ENCODE data around the gene AEBP1. TPM values are rescaled to one million over a fixed set of nuclear protein-coding genes. Genes with fewer than 3 reads are reported as not detected.

The AEBP1 gene
- total RNA-seq, 1 experiment from 2014 or later, result not detected

DNA sequence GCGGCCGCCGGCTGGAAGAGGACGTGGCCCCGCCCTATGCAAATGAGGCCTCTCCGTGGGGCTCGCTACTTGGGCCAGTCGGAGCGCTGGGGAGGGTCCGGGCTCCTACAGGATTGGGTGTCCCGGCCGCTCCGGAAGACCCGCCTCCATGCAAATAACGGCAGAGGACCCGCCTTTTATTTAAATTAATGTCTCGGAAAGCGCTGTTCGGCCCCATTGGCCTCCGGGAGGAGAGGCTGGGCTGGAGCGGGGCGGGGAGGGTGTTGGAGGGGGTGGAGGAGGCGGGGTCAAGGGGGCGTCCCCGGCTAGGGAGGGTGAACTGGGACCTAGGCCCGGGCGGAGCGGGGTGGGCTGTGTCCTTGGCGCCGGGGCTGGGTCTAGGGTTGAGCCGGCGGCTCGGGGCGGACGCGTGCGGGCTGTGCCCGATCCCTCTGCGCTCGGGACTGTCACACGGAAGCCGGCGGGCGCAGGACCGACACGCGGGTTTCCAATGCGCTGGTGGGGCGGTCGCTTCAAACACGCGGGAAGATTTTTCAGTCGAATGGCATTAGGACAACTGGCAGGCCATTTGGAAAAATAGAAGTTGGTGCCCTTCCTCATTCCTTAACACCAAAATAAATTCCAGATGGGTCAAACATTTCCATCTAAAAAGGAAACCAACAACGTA lies 21.5 kb upstream of the AEBP1 start:
- peak; percentile 99 for DNase-seq (ENCODE audit: extremely low read depth, low read depth)

DNA sequence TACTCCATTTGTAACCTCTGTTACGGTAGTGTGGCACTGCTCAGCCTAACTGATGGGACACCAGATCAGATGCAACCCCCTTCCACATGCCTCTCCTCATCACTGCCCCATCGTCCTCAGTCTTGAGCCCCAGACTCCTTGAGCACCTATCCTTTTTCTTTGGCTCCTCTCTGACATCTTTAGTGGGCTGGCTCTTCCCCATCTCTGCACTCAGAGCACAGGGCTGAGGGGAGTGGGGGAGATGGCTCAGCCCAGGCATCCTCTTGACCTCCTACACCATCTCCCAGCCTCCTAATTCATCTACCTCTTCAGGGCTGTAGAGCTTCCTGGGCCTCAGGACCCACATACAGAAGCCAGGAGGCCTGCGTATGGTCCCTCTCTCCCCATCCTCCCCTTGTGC lies 20.3 kb upstream of the AEBP1 start:
- no peak for DNase-seq (ENCODE audit: extremely low read depth, low read depth)

DNA sequence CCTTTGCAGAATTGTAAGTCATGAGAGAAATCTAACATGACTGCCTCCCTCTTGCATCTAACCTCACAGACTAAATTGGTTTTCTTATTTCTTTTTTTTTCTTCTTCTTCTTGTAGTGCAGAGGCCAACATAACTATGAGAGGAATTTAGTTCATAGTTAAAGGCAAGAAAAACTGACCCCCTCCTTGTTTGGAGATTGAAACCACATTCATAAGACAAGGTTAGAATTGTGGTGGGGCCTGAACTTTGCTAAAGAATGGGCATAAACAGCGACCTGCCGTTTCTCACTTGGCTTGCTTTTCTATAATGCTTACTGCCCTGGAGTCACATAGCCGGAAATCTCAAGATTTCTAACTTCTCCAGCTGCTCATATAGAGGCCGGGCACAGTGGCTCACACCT lies 19.4 kb upstream of the AEBP1 start:
- no peak for DNase-seq (ENCODE audit: extremely low read depth, low read depth)

DNA sequence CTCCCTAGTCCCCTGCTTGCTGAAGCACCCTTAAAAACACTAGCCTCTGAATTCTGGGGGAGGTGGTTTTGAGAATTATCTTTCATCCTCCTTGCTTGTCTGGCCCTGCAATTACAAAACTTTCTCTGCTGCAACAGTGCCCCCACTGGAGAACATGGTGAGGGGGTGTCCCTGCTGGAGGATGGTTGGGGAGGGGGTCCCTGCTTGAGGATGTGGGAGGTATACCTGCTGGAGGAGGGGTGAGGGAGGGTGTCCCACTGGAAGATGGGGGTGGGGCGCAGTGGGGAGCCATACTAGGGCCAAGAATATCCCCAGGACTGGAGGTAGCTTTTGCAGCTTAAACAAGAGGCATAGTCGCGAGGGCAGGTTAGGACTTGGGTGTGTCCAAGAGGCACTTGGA lies 18.6 kb upstream of the AEBP1 start:
- DNase-seq (ENCODE audit: extremely low read depth, low read depth), result no peak

DNA sequence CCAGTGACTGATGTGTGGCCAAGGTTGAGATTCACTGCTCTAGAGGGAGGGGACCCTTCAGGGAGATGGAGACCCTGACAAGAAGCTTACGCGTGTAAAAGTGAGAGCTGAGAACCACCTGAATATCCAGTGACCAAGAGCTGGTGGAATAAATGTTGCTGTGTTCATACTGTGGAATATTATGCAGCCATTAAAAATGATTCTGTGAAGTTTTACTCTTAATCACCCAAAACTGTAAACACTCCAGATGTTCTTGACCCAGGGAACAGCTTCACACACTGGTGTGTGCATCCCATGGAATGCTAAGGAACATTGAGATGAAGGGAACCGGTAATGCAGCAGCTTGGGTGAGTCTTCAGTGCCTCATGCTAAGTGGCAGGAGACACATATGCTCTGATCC lies 17.5 kb upstream of the AEBP1 start:
- DNase-seq (ENCODE audit: extremely low read depth, low read depth), result no peak

DNA sequence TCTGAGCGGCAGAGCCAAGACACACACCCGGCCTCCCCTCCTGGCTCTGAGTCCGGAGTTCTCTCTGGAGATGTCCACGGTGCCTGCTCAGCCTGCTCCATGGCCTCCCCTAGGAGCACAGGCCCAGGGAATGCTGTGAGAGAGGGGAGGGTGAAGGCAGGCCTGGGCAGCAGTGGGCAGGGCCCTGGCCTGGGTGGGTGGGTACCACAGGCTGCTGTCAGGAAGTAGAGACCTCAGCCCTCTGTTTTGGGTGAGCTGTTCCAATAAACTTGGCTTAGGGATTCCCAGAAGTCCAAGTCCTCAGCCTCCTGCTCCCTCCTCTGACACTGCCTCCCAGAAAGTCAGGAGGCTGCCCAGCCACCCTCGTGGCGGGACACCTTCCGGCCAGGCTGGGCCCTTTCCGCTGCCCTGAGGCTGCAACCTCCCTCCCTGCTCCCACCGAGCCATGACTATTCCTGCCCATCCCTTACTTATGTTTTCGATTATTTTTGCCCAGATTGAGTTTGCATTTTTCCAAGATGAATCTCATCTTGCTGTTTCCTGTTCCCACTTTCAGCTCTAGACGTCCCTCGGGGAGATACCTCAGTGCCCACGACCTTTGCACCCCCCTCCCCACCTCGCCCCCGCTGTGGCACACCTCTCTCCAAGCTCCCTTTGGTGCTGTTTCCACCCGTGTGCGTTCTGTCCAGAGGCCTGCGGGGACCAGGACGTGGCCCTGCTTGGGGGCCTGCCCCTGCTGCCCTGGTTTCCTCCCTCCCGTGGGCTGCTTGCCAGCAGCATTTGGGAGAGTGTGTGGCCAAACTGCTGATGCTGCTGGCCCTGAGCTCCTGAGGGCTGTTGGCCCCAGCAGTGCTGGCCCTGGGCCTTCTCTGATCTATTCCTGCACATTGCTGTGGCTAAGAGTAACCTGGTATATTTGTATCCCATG lies 16.0 kb upstream of the AEBP1 start:
- no peak for DNase-seq (ENCODE audit: extremely low read depth, low read depth)

DNA sequence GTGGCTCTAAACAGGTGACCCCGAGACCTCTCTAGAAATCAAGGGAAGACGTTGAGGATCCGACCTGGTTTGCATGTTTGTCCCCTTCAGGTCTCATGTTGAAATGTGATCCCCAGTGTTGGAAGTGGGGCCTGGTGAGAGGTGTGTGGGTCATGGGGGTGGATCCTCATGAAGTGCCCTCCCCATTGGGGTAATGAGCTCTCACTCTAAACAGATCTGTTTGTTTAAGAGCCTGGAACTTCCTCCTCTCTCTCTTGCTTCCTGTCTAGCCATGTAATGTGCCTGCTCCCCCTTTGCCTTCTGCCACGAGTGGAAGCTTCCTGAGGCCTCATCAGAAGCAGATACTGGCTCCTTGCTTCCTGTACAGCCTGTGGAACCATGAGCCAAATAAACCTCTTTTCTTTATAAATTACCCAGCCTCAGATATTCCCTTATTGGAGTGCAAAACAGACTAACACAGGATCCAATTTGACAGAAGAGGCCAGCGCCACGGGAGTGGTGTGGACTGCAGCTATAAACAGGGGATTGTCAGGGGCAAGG lies 11.0 kb upstream of the AEBP1 start:
- no peak for DNase-seq (ENCODE audit: extremely low read depth, low read depth)

DNA sequence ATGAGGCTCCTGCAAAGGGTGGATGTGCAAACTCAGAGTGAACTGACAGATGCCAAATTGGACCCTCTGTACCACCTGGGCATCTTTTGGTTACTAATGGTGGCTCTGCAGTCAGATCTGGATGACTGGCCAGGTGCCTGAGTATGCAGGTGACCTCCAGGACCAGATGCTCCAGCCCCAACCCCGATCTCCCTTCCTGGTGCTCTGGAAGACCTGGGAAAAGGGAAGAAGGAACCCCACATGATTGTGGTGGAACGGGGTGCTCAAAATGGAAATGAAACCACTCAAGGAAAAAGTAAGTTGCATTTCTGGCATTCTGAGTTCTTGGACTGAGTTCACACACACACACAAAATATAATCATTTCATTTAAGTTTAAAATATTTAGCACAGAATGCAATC lies 9.8 kb upstream of the AEBP1 start:
- no peak for DNase-seq (ENCODE audit: extremely low read depth, low read depth)

DNA sequence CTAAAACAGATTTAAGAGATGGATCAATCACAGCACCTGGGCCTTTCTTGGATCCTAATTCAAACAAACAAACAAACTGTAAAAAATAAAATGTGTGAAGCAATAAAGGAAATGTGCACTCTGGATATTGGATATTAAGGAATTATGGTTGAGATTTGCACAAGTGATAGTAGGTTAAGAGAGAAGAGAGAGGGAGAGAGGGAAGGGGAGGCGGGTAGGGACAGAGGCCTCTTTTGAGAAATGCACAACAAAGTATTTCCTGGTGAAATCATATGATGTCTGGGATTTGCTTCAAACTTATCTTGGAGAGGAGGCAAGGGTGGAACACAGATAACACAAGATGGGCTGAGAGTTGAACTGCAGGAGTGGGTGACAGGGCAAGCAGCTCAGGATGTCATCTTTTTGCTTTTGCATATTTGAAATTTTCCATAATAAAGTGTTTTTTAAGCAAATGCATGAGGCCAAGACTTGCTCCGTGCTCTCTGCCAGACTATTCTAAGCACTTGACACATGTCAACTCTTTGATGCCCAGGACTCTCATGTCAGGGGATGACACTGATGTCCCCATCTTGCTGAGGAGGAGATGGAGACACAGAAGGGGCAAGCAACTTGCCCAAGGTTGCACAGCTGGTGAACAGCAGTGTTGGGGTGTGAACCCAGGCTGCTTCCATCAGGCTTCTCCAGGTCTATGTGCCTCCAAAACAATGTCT lies 9.1 kb upstream of the AEBP1 start:
- DNase-seq (ENCODE audit: extremely low read depth, low read depth), result no peak

DNA sequence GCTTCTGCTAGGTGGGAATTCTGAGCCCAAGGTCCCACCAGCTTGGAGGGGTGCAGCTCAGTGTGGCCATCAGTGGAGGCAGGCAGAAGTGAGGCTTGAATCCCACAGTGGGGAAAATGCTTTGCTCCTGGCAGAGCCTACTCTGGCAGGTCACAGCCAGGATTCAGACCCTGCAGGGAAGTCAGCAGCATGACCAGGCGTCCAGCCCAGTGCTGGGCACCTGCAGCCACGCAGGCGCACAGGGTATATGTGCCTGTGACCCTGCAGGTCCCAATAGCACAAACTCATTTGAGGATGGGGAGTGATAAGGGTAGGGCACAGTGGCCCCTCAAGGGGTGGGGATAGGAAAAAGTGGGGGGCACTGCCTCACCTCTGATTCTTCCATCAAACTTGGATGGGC lies 8.4 kb upstream of the AEBP1 start:
- no peak for DNase-seq (ENCODE audit: extremely low read depth, low read depth)

DNA sequence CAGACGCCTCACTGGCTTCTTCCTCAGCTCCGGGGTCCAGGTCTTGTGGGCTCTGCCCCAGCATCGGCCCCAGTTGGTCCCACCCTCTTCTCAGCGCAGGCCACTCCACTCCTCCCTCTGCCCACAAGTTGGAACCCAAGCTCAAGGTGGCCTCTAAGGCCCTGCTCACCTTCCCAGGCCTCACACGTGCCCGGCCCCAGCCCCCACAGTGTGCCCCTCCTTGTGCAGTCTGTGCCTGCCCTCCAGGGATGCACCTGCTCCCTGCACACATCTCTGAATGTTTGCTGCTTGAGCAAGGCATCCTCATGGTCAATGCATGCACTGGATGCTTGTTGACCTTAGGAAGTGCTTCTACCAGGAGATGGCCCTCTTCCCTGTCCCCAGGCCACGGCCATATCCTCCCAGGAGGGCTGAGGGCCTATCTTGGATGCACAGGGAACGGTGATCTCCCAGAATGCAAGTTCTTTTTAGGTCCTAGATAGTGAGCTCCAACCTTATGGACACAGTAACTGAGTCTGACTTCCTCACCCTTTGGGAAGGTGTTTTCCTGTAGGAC lies 7.7 kb upstream of the AEBP1 start:
- no peak for DNase-seq (ENCODE audit: extremely low read depth, low read depth)

DNA sequence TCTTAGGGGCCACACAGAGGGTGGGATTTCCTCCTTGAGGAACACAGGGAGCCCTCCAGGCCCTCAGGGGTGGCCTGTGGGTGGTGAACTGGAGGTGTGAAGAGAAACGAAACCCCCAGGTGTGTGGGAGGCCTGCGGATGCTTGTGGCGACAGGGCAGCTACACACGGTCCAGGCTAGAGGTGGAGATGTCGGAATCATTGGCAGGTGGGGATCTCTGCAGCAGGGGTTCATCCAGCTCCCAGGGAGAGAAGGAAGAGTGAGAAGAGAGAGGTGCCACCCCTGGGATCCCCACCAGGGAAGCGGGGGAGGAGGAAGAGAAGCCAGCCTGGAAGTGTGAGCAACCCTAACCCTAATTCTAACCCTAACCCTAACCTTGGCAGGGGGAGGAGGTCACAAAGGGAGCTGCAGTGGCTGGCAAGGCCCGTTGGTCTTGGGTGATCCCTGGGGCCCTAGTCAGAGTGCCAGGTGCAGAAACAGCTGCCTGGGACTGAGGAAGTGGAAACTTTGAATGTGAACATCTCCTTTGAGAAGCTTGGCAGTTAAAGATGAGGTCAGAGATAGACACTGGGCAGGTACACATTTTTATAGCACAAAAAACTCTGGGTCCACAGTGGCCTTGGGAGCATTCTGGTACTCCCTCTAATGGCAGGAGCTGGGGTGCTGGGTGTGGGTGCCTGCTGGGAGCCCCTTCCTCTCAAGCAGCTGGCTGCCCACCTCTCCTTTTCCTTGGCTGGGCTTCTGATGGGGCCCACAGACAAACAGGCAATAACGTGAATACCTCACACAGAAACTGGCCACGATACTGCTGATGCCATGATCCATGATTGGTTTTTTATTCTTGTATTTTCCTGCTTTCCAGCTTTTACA lies 6.8 kb upstream of the AEBP1 start:
- DNase-seq (ENCODE audit: extremely low read depth, low read depth), result no peak

DNA sequence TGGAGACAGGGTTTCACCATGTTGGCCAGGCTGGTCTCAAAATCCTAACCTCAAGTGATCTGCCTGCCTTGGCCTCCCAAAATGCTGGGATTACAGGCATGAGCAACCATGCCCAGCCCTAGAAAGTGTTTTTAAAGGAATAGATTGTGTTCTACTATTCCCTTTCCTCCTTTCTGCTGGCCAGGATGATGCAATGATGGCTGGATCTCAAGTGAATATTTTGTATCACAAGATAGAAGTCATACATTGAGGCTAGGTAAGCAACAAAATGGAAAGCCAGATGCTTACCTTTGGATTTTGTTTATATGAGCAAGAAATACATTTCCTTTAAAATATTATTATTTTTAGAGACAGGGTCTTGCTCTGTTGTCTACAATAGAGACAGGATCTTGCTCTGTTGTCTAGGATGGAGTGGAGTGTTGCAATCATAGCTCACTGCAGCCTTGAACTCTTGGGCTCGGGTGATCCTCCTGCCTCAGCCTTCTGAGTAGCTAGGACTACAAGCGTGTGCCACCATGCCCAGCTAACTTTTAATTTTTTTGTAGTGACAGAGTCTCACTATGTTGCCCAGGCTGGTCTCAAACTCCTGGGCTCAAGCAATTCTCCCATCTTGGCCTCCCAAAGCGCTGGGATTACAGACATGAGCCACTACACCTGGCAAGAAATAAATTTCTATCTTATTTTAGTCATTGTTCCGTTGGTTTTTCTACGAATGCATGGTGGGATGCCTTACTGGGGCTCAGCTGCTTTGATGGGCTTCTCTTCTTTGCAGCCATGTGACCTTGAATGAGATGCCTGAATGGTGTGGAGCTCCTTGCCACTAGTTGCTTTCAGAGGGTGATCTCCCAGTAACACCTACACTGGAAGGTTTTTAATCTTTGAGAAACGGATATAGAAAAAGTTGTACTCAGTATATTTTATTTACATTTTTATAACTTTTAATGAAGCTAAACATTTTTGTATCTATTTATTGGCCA lies 5.8 kb upstream of the AEBP1 start:
- DNase-seq (ENCODE audit: extremely low read depth, low read depth), result no peak

DNA sequence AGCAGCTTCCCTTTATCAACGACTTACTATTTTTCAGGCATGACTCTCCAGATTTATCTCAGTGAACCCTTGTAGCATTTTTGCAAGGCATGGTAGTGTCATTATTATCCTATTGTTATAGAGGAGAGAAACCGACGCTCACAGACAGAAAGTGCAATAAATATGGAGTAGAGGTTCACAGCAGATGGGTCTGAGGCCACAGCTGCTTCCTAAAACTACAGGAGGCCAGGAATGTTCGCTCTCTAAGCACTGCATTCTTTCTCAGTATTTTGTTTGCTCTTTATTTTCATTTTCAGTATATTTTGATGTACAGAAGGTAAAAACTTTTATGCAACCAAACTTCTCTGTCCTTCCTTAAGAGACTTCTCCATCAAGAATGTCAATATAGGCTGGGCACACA lies 4.5 kb upstream of the AEBP1 start:
- DNase-seq (ENCODE audit: extremely low read depth, low read depth), result no peak

DNA sequence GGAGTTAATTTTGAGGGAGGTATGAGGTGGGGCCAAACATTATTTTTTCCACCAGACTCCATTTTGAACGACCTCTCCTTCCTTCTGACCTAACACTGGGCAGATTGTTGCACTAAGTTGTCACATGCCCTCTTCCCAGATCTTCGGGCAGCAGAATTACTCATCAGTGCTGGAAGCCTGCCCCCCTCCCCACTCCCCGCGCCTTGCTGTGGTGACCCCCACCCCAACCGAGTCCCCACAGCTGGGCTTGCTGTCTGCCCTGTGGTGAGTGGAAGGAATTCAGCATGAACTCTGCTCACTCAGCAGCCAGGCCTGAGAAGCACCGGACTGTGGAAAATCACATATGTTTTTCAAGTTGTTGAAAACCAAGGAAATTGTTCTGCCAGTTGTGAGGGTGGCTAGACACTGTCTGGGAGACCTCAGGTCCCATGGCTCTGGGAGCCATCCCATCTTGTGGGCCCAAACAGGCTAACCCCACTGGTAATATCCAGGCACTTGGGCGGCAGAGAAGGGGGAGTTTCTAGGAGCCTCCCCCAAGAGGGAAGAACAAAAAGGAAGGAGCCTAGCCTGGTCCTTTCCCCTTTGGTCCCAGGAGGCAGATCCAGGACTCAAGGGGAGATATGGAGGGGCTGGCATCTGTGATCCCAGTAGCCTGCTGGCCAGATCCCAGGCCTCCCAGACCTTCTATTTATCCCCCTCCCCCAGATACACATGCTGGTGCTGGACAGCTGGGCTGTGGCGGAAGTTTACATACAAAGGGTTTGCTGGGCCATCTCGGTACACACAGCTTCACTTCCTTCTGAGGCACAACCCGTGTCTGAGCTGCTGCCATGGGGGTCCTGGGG lies 3.5 kb upstream of the AEBP1 start:
- DNase-seq (ENCODE audit: extremely low read depth, low read depth), result no peak

DNA sequence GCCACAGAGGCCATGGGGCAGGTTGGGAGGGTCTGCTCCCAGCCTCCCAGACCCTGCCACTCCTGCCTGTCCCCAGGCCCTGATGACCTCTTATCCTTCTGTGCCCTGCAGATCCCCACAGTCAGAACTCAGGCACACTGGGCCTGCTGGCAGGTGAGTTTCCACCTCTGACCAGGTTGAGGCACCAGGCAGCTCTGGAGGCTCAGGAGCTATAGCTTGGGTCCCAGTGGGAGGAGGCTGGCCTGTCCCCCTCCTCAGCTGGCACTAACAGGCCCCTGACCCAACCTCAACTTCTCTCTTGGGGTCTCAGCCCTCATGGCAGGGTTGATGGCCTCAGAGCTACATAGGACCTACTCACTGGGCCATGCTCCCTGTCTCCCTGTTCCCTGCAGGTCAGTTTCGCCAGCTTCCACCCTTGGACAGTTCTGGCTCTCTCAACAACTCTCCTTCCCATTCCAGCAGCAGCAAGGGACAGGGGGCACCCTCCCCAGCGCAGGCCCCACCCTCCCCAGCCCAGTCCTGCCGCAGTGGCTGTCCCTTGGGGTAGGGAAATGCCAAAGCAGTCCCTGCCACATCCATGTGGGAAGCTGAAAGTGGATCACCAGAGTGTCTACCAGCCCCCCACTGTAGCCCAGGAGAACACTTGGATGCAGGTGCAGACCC lies 2.7 kb upstream of the AEBP1 start:
- DNase-seq (ENCODE audit: extremely low read depth, low read depth), result no peak

Data from NCI-H460 (cell line).